ENCODE measurements around the gene ABLIM1. TPM values are rescaled to one million over a fixed set of nuclear protein-coding genes. Genes with fewer than 3 reads are reported as not detected.

The ABLIM1 gene
- total and polyA plus RNA-seq, 2 of the 4 experiments (the other 2 are of a cell fraction): 7.7 to 9.9 TPM

DNA sequence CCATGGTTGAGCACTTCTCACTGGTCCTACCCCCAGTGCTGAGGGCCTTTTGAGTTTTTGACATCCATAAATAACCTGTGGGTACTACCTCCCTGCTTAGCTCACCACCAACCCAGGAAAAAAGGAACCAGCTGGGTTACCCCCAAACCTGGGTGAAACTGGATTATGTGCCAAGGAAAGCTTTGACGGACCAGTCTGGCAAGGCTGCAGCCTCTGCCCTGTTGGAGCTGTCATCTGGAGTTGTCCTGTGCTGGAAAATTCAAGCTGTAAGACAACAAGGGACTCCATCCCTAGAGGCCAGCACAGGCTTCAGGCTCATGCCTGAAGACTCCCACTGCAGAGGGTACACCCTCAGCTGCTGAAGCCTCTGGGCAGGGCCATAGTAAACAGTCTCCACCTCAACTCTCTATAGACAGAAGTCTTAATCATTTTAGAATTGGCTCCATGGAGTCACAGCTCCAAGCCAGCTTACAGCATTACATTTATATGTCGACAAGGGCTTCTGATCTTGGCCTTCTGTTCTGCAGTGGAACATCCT lies 138.2 kb downstream of the ABLIM1 start:
- H2AK9ac ChIP-seq (replicated peaks; ENCODE audit: low read depth, low read length, poor library complexity): peak overlapping the region; percentile 17
- H2BK15ac ChIP-seq (ENCODE audit: low read depth, low read length): peak overlapping the region; percentile 43; the same call in 1 of the 3 replicates
- no peaks in the 10 kb centered on the region for H4K20me1 ChIP-seq (ENCODE audit: insufficient read depth, low read length)
- no peak overlapping the region for H3K56ac ChIP-seq (ENCODE audit: extremely low read depth, insufficient read depth, low read length)
- peaks cover 9% of the 10 kb centered on the region for H3K4me1 ChIP-seq (ENCODE audit: control insufficient read depth, insufficient read depth, low read length)
- DNase-seq: no peak
- no peak overlapping the region for H4K5ac ChIP-seq (ENCODE audit: low read depth, low read length)
- H4K91ac ChIP-seq (ENCODE audit: insufficient read depth, low read depth, low read length): peak overlapping the region; percentile 12; the same call in 1 of the 2 replicates
- TF ChIP-seq, protein P1, sequence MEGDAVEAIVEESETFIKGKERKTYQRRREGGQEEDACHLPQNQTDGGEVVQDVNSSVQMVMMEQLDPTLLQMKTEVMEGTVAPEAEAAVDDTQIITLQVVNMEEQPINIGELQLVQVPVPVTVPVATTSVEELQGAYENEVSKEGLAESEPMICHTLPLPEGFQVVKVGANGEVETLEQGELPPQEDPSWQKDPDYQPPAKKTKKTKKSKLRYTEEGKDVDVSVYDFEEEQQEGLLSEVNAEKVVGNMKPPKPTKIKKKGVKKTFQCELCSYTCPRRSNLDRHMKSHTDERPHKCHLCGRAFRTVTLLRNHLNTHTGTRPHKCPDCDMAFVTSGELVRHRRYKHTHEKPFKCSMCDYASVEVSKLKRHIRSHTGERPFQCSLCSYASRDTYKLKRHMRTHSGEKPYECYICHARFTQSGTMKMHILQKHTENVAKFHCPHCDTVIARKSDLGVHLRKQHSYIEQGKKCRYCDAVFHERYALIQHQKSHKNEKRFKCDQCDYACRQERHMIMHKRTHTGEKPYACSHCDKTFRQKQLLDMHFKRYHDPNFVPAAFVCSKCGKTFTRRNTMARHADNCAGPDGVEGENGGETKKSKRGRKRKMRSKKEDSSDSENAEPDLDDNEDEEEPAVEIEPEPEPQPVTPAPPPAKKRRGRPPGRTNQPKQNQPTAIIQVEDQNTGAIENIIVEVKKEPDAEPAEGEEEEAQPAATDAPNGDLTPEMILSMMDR (conservative IDR thresholded peaks at IDR 0.05; ENCODE audit: low read depth, low read length): no peak
- TF ChIP-seq FOS (IDR thresholded peaks at IDR 0.05; ENCODE audit: low read depth, low read length) (no peak), RCOR1 (IDR thresholded peaks at IDR 0.05; ENCODE audit: insufficient replicate concordance, low read length) (no peak)
- no peak overlapping the region for H3K27ac ChIP-seq (ENCODE audit: insufficient read depth, low read length)
- H3K4me3 ChIP-seq (ENCODE audit: insufficient read depth, low read depth, low read length): no peak overlapping the region
- H3K27me3 ChIP-seq (ENCODE audit: control insufficient read depth, insufficient read depth, low read length): peaks cover 22% of the 10 kb centered on the region
- H3K9me1 ChIP-seq (ENCODE audit: insufficient read depth, low read length): peaks cover 11% of the 10 kb centered on the region; the same call in 1 of the 2 replicates
- H3K23ac ChIP-seq (ENCODE audit: low read depth, low read length): no peak overlapping the region
- CTCF ChIA-PET: interaction anchor here (0.7 kb wide), 1 partner anchor 39 kb away, joined by 3 read pairs; no protein-coding TSS in a partner anchor
- WGBS, 2 experiments (ENCODE audit: extremely low coverage in 2 of 2, insufficient read length in 1 of 2): 80% methylated on average over 1 of the region's 2 CpGs; no CpG with 5 or more reads in 1 of the 2 experiments
- no peak overlapping the region for H2AFZ ChIP-seq (replicated peaks; ENCODE audit: low read length, poor library complexity)
- H2BK20ac ChIP-seq (ENCODE audit: low read depth, low read length): 0 out of 2 replicates have a peak overlapping the region, but pooled peaks have one; percentile 64
- BruUV-seq (replicated peaks): no TSS peak
- H2BK120ac ChIP-seq (ENCODE audit: low read depth, low read length): peak overlapping the region; percentile 57
- peak; percentile 24; the same call in 1 of the 2 replicates for ATAC-seq (ENCODE audit: low read depth)
- dilution Hi-C loops (cut with HindIII; ENCODE audit: low sequenced_read_pairs, unreplicated experiment) (no loop called here), intact Hi-C loops (cut with micrococcal nuclease) (no loop called here), in situ Hi-C loops (cut with MboI; ENCODE audit: low sequenced_read_pairs) (no loop called here)
- no peak overlapping the region for H3K9ac ChIP-seq (ENCODE audit: low read depth, low read length)
- no peaks in the 10 kb centered on the region for H3K79me1 ChIP-seq (ENCODE audit: low read depth in 1 of 2, low read length in 2 of 2)
- H3K4ac ChIP-seq (ENCODE audit: low read depth, low read length): peak overlapping the region; percentile 36
- H2AK5ac ChIP-seq (ENCODE audit: low read depth, low read length): peak overlapping the region; percentile 56; the same call in 1 of the 2 replicates
- no peak overlapping the region for H2BK5ac ChIP-seq (ENCODE audit: low read depth, low read length, poor library complexity, severe bottlenecking)
- peak overlapping the region in 1 of 2 experiments; percentile 12; a peak in 1 of 4 replicates for H4K8ac ChIP-seq (ENCODE audit: low read depth in 2 of 2, low read length in 2 of 2)
- no peak overlapping the region for H3K4me2 ChIP-seq (ENCODE audit: low read depth, low read length)
- no peaks in the 10 kb centered on the region for H3K9me3 ChIP-seq (ENCODE audit: control insufficient read depth, insufficient read depth, low read length)
- POLR2A ChIA-PET (ENCODE audit: unreplicated experiment): no interaction called here
- H3K18ac ChIP-seq (ENCODE audit: low read depth, low read length): no peak overlapping the region
- H3K36me3 ChIP-seq (ENCODE audit: control insufficient read depth, insufficient read depth, low read length): no peaks in the 10 kb centered on the region
- peak overlapping the region; percentile 32; the same call in 1 of the 2 replicates for H3K14ac ChIP-seq (replicated peaks; ENCODE audit: low read depth, low read length)

Measured in IMR-90 (cell line).